Measurements from ENCODE around the gene TIMELESS. TPM values are rescaled to one million over a fixed set of nuclear protein-coding genes. Genes with fewer than 3 reads are reported as not detected.

TIMELESS gene
- total and polyA plus RNA-seq, 9 of the 15 experiments (the other 6 are each of a cell fraction or from before 2014, with no cell fraction given) = 11.9 to 59.2 (median 35.8) TPM

DNA sequence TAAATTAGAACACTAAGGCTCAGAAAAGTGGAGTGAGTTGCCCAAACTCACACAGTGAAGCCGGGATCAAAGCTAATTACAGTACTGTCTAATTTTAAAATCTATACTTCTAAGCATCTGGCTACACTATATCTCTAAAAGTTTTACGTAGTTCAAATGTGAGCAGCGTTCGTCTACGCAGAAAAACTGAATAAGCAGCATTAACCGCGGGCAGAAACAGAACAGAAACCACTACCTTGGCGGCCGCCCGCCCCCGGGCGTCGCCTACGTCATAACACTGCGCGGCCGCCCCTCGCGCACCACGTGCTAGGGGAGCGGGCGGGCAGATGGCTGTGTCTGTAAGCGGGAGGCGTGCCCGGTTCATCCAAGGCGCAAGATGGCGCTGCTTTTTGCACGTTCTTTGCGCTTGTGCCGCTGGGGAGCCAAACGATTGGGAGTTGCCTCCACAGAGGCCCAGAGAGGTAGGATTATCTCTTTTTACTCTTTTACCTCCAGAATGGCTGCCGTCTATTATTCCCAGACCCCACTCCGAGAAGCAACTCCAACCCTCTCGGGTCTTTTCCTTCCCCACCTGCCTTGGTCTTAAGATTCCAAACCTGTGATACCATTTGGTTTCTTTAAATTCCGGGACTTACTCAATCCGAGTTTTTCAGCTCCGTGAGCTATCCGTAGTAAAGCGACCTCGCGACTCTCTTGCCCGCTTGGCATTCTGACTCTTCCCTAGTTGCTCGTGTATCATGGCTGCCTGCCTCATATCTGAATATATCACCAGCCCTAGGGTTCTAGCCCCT is 19.2 kb upstream of the TIMELESS start, which contains the start of gene SPRYD4 (continued):
- TF ChIP-seq, protein P1, sequence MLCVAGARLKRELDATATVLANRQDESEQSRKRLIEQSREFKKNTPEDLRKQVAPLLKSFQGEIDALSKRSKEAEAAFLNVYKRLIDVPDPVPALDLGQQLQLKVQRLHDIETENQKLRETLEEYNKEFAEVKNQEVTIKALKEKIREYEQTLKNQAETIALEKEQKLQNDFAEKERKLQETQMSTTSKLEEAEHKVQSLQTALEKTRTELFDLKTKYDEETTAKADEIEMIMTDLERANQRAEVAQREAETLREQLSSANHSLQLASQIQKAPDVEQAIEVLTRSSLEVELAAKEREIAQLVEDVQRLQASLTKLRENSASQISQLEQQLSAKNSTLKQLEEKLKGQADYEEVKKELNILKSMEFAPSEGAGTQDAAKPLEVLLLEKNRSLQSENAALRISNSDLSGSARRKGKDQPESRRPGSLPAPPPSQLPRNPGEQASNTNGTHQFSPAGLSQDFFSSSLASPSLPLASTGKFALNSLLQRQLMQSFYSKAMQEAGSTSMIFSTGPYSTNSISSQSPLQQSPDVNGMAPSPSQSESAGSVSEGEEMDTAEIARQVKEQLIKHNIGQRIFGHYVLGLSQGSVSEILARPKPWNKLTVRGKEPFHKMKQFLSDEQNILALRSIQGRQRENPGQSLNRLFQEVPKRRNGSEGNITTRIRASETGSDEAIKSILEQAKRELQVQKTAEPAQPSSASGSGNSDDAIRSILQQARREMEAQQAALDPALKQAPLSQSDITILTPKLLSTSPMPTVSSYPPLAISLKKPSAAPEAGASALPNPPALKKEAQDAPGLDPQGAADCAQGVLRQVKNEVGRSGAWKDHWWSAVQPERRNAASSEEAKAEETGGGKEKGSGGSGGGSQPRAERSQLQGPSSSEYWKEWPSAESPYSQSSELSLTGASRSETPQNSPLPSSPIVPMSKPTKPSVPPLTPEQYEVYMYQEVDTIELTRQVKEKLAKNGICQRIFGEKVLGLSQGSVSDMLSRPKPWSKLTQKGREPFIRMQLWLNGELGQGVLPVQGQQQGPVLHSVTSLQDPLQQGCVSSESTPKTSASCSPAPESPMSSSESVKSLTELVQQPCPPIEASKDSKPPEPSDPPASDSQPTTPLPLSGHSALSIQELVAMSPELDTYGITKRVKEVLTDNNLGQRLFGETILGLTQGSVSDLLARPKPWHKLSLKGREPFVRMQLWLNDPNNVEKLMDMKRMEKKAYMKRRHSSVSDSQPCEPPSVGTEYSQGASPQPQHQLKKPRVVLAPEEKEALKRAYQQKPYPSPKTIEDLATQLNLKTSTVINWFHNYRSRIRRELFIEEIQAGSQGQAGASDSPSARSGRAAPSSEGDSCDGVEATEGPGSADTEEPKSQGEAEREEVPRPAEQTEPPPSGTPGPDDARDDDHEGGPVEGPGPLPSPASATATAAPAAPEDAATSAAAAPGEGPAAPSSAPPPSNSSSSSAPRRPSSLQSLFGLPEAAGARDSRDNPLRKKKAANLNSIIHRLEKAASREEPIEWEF (CRISPR knock-in tag; IDR thresholded peaks at IDR 0.05) = no peak
- TF ChIP-seq MCM7 (IDR thresholded peaks at IDR 0.05) = no peak
- no peak for TF ChIP-seq CBX8 (IDR thresholded peaks at IDR 0.05; ENCODE audit: borderline replicate concordance, extremely low read depth, low read depth, low read length, poor library complexity, severe bottlenecking)
- TF ChIP-seq ZZZ3 (IDR thresholded peaks at IDR 0.05) = 0 out of 2 replicates have a peak, but pooled peaks have one; percentile 48
- TF ChIP-seq, protein P2, sequence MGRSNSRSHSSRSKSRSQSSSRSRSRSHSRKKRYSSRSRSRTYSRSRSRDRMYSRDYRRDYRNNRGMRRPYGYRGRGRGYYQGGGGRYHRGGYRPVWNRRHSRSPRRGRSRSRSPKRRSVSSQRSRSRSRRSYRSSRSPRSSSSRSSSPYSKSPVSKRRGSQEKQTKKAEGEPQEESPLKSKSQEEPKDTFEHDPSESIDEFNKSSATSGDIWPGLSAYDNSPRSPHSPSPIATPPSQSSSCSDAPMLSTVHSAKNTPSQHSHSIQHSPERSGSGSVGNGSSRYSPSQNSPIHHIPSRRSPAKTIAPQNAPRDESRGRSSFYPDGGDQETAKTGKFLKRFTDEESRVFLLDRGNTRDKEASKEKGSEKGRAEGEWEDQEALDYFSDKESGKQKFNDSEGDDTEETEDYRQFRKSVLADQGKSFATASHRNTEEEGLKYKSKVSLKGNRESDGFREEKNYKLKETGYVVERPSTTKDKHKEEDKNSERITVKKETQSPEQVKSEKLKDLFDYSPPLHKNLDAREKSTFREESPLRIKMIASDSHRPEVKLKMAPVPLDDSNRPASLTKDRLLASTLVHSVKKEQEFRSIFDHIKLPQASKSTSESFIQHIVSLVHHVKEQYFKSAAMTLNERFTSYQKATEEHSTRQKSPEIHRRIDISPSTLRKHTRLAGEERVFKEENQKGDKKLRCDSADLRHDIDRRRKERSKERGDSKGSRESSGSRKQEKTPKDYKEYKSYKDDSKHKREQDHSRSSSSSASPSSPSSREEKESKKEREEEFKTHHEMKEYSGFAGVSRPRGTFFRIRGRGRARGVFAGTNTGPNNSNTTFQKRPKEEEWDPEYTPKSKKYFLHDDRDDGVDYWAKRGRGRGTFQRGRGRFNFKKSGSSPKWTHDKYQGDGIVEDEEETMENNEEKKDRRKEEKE (IDR thresholded peaks at IDR 0.05; ENCODE audit: borderline replicate concordance in 1 of 2, control insufficient read depth in 1 of 2, low read depth in 2 of 2, low read length in 1 of 2) = 0 out of 4 replicates have a peak, but pooled peaks of 1 of the 2 experiments have one; percentile 15
- TF ChIP-seq ETV6 (IDR thresholded peaks at IDR 0.05; ENCODE audit: borderline replicate concordance in 1 of 2, low read depth in 2 of 2, low read length in 1 of 2) = no peak
- no peak for TF ChIP-seq ETV6 (CRISPR knock-in tag; IDR thresholded peaks at IDR 0.05; ENCODE audit: borderline replicate concordance)
- 0 out of 2 replicates have a peak, but pooled peaks have one; percentile 12 for TF ChIP-seq GATA2 (CRISPR knock-in tag; IDR thresholded peaks at IDR 0.05)
- TF ChIP-seq ZNF584 (CRISPR knock-in tag; IDR thresholded peaks at IDR 0.05; ENCODE audit: low read depth) = no peak
- peak; percentile 87 for TF ChIP-seq HCFC1 (IDR thresholded peaks at IDR 0.05; ENCODE audit: low read depth, low read length)
- no peak for TF ChIP-seq OTX1 (CRISPR knock-in tag; IDR thresholded peaks at IDR 0.05)
- no peak for TF ChIP-seq ZNF507 (tag; conservative IDR thresholded peaks at IDR 0.05)
- TF ChIP-seq, protein P3, sequence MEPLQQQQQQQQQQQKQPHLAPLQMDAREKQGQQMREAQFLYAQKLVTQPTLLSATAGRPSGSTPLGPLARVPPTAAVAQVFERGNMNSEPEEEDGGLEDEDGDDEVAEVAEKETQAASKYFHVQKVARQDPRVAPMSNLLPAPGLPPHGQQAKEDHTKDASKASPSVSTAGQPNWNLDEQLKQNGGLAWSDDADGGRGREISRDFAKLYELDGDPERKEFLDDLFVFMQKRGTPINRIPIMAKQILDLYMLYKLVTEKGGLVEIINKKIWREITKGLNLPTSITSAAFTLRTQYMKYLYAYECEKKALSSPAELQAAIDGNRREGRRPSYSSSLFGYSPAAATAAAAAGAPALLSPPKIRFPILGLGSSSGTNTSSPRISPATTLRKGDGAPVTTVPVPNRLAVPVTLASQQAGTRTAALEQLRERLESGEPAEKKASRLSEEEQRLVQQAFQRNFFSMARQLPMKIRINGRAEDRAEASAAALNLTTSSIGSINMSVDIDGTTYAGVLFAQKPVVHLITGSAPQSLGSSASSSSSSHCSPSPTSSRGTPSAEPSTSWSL (CRISPR knock-in tag; IDR thresholded peaks at IDR 0.05; ENCODE audit: borderline replicate concordance) = no peak
- TF ChIP-seq ZNF3 (CRISPR knock-in tag; IDR thresholded peaks at IDR 0.05) = no peak
- TF ChIP-seq PYGO2 (tag; IDR thresholded peaks at IDR 0.05) = 0 out of 2 replicates have a peak, but pooled peaks have one; percentile 28
- no peak for TF ChIP-seq CBFA2T3 (IDR thresholded peaks at IDR 0.05)
